ENCODE data around the gene SEPTIN1.

- TF ChIP-seq CTCF (conservative IDR thresholded peaks at IDR 0.05) (no peak), ZFX (IDR thresholded peaks at IDR 0.05) (no peak)
These were observed 17.2 kb upstream of the SEPTIN1 start for GRCh38 chr16:30399435-30400186.

Measured in C4-2B (cell line).